GM12878 (cell line): ENCODE measurements around the gene PPAT. TPM values are rescaled to one million over a fixed set of nuclear protein-coding genes. Genes with fewer than 3 reads are reported as not detected.

Experiments used
- ASH2L ChIP-seq: fragments of 300-600, 200-600 bp; sonication (generic); IDR thresholded peaks from 2 replicates; pipeline ENCODE4 v1.6.1; 2017; ENCODE audit warnings: low read depth, mild to moderate bottlenecking, borderline replicate concordance
- CREB1 ChIP-seq: IDR thresholded peaks from 2 replicates; pipeline ENCODE4 v1.6.1; 2012; ENCODE audit warnings: low read depth, mild to moderate bottlenecking, inconsistent platforms
- CREM ChIP-seq: IDR thresholded peaks from 2 replicates; pipeline ENCODE4 v1.6.1; 2014; ENCODE audit warnings: antibody characterized with exemption, low read depth
- HDAC6 ChIP-seq: fragments of 200-600 bp; sonication (generic); IDR thresholded peaks from one replicate; pipeline ENCODE4 v1.8.0; 2017; ENCODE audit warnings: antibody characterized with exemption; ENCODE audit not compliant: unreplicated experiment
- IKZF1 ChIP-seq: fragments of 450-650 bp; conservative IDR thresholded peaks from 2 replicates; pipeline ENCODE4 v1.6.1; 2017; ENCODE audit warnings: antibody characterized with exemption, mild to moderate bottlenecking
- KAT2A ChIP-seq: conservative IDR thresholded peaks from 2 replicates; pipeline ENCODE4 v1.6.1; 2011; ENCODE audit warnings: low read depth, low read length; ENCODE audit not compliant: control insufficient read depth
- LARP7 ChIP-seq: fragments of 450-650 bp; IDR thresholded peaks from 2 replicates; pipeline ENCODE4 v1.6.1; 2017; ENCODE audit warnings: mild to moderate bottlenecking
- MXI1 ChIP-seq: fragments of 150-350 bp; IDR thresholded peaks from 2 replicates; pipeline ENCODE4 v1.6.1; 2011; ENCODE audit warnings: low read depth, mild to moderate bottlenecking, inconsistent platforms, low read length, improper control_type of control experiment
- MYC ChIP-seq: IDR thresholded peaks from 2 replicates; pipeline ENCODE4 v1.6.1; 2011; ENCODE audit warnings: mild to moderate bottlenecking, low read length, moderate library complexity, inconsistent platforms; ENCODE audit not compliant: insufficient read depth, insufficient replicate concordance, insufficient read length, severe bottlenecking
- NBN ChIP-seq: fragments of 450-650 bp; IDR thresholded peaks from 2 replicates; pipeline ENCODE4 v1.6.1; 2016
- NFXL1 ChIP-seq: fragments of 450-650 bp; IDR thresholded peaks from 2 replicates; pipeline ENCODE4 v1.6.1; 2017; ENCODE audit warnings: antibody characterized with exemption, mild to moderate bottlenecking, borderline replicate concordance
- NKRF ChIP-seq: fragments of 450-650 bp; conservative IDR thresholded peaks from 2 replicates; pipeline ENCODE4 v1.6.1; 2017; ENCODE audit warnings: mild to moderate bottlenecking, moderate library complexity
- NR2C2 ChIP-seq: IDR thresholded peaks from 2 replicates; pipeline ENCODE4 v1.6.1; 2011; ENCODE audit warnings: borderline replicate concordance, low read depth; ENCODE audit not compliant: control insufficient read depth, insufficient read length
- PML ChIP-seq: IDR thresholded peaks from 2 replicates; pipeline ENCODE4 v1.6.1; 2012; ENCODE audit warnings: low read length, inconsistent platforms
- POLR2A ChIP-seq: IDR thresholded peaks from 2 replicates; pipeline ENCODE4 v1.6.1; 2011; ENCODE audit warnings: low read depth, mild to moderate bottlenecking, low read length
- RCOR1 ChIP-seq: conservative IDR thresholded peaks from 2 replicates; pipeline ENCODE4 v1.6.1; 2012; ENCODE audit warnings: low read depth, low read length, improper control_type of control experiment
- RELA ChIP-seq: fragments of 450-650 bp; IDR thresholded peaks from 2 replicates; pipeline ENCODE4 v1.8.0; 2014; ENCODE audit warnings: borderline replicate concordance; ENCODE audit not compliant: partially characterized antibody
- RELB ChIP-seq: fragments of 450-650 bp; IDR thresholded peaks from 2 replicates; pipeline ENCODE4 v1.6.1; 2017; ENCODE audit warnings: low read depth, mild to moderate bottlenecking, moderate library complexity
- SMAD5 ChIP-seq: IDR thresholded peaks from 2 replicates; pipeline ENCODE4 v1.6.1; 2016; ENCODE audit warnings: antibody characterized with exemption, low read depth
- SMARCA5 ChIP-seq: fragments of 450-650 bp; IDR thresholded peaks from 2 replicates; pipeline ENCODE4 v1.6.1; 2017; ENCODE audit warnings: mild to moderate bottlenecking
- SPI1 ChIP-seq: IDR thresholded peaks from 2 replicates; pipeline ENCODE4 v1.6.1; 2011; ENCODE audit warnings: low read depth, mild to moderate bottlenecking, low read length, moderate library complexity, borderline replicate concordance; ENCODE audit not compliant: insufficient read depth
- SREBF1 ChIP-seq: IDR thresholded peaks from 2 replicates; pipeline ENCODE4 v1.6.1; 2012; ENCODE audit warnings: mild to moderate bottlenecking, low read length
- SRF ChIP-seq, 2 experiments: IDR thresholded peaks; 2 replicates each; pipeline ENCODE4 v1.6.1; 2011; ENCODE audit warnings: low read depth in 2 of 2, low read length in 2 of 2, mild to moderate bottlenecking in 1 of 2, moderate library complexity in 1 of 2
- STAT1 ChIP-seq: fragments of 450-650 bp; conservative IDR thresholded peaks from 2 replicates; pipeline ENCODE4 v1.6.1; 2014; ENCODE audit warnings: antibody characterized with exemption, mild to moderate bottlenecking
- TAF1 ChIP-seq: IDR thresholded peaks from 2 replicates; pipeline ENCODE4 v1.6.1; 2011; ENCODE audit warnings: mild to moderate bottlenecking, low read depth, low read length, borderline replicate concordance
- TARDBP ChIP-seq: IDR thresholded peaks from 2 replicates; pipeline ENCODE4 v1.6.1; 2016; ENCODE audit warnings: borderline replicate concordance
- YY1 ChIP-seq: IDR thresholded peaks from 2 replicates; pipeline ENCODE4 v1.6.1; 2011; ENCODE audit warnings: low read depth, mild to moderate bottlenecking, low read length
- ZNF217 ChIP-seq: fragments of 450-650 bp; IDR thresholded peaks from 2 replicates; pipeline ENCODE4 v1.6.1; 2017; ENCODE audit warnings: antibody characterized with exemption, mild to moderate bottlenecking
- polyA plus RNA-seq, 11 experiments: library from polyadenylated mRNA; depleted of rRNA in 4 of 11; unstranded in 6 of 11; stranded (reverse) in 5 of 11; fragments of >200 nt; fragmentation: Nextera tagmentation in 4 of 11; fragmentation: Illumina TruSeq in 1 of 11; extraction: Ambion mirVana in 4 of 11; extraction: Trizol in 1 of 11; gene quantifications; 1 replicate in 1 of 11; 2 replicates in 10 of 11; pipeline versions ENCODE4 v1.2.1 to v1.2.3, GENCODE V29; 2011 to 2016; ENCODE audit warnings: inconsistent platforms in 2 of 11, missing spikeins in 2 of 11, low read depth in 1 of 11
- total RNA-seq, 4 experiments: library from RNA; depleted of rRNA in 3 of 4; stranded (reverse); fragments of >200 nt in 3 of 4; fragmentation: Illumina TruSeq in 1 of 4; extraction: Trizol in 1 of 4; gene quantifications; 2 replicates each; pipeline versions ENCODE4 v1.2.1 to v1.2.3, GENCODE V29; 2013 to 2021

The PPAT gene
- total and polyA plus RNA-seq, 10 of the 15 experiments (the other 5 are each of a cell fraction or from before 2014, with no cell fraction given) = 24.9 to 50.7 (median 38.0) TPM

- TF ChIP-seq RELB (peak; percentile 71), SREBF1 (peak; percentile 78), YY1 (peak; percentile 97), STAT1 (no peak), ASH2L (0 out of 2 replicates have a peak, but pooled peaks have one; percentile 80), TARDBP (peak; percentile 76; the same call in 1 of the 2 replicates), SRF (IDR thresholded peaks at IDR 0.05; ENCODE audit: low read depth in 2 of 2, low read length in 2 of 2) (0 out of 4 replicates have a peak, but pooled peaks of 1 of the 2 experiments have one; percentile 37), NR2C2 (peak; percentile 87), HDAC6 (no peak), NKRF (peak; percentile 59; the same call in 1 of the 2 replicates), LARP7 (no peak), NFXL1 (no peak), MYC (peak; percentile 26), CREM (0 out of 2 replicates have a peak, but pooled peaks have one; percentile 54), KAT2A (no peak), MXI1 (peak; percentile 92), IKZF1 (peak; percentile 44; the same call in 1 of the 2 replicates), RCOR1 (0 out of 2 replicates have a peak, but pooled peaks have one; percentile 52), NBN (0 out of 2 replicates have a peak, but pooled peaks have one; percentile 22), TAF1 (peak; percentile 97), POLR2A (peak; percentile 96), SMARCA5 (0 out of 2 replicates have a peak, but pooled peaks have one; percentile 42), PML (peak; percentile 91), SMAD5 (peak; percentile 95), SPI1 (peak; percentile 34; the same call in 1 of the 2 replicates), ZNF217 (no peak), CREB1 (peak; percentile 75), RELA (peak; percentile 58)
Measured at GRCh38 chr4:56467284-56468096, 32.1 kb upstream of the PPAT start, which contains the start of gene SRP72 (continued).
